WERI-Rb-1 (cell line): ENCODE measurements around the gene CLCN2.

Experiments
- DNase-seq: peaks from one replicate; pipeline ENCODE4 v3.0.0-alpha.2; 2020
- H3K27ac ChIP-seq: fragments of 250-450 bp; sonication (Bioruptor Pico); 2 replicates; pipeline ENCODE4 v1.5.1; 2020; ENCODE audit warnings: mild to moderate bottlenecking, moderate library complexity
- H3K27me3 ChIP-seq: fragments of 250-450 bp; sonication (Bioruptor Pico); 2 replicates; pipeline ENCODE4 v1.5.1; 2021; ENCODE audit warnings: mild to moderate bottlenecking, low read depth, moderate library complexity; ENCODE audit not compliant: insufficient read depth, severe bottlenecking
- H3K36me3 ChIP-seq: fragments of 250-450 bp; sonication (Bioruptor Pico); 2 replicates; pipeline ENCODE4 v1.5.1; 2020; ENCODE audit warnings: mild to moderate bottlenecking, moderate library complexity
- H3K4me3 ChIP-seq: 2 replicates; pipeline ENCODE4 v1.5.1; 2011; ENCODE audit warnings: low read depth, mild to moderate bottlenecking, control low read depth, low read length
- H3K9me3 ChIP-seq: fragments of 250-450 bp; sonication (Bioruptor Pico); 2 replicates; pipeline ENCODE4 v1.5.1; 2021; ENCODE audit warnings: mild to moderate bottlenecking, moderate library complexity; ENCODE audit not compliant: severe bottlenecking
- TF ChIP-seq, protein P1 (sequence below): IDR thresholded peaks from 2 replicates; pipeline ENCODE4 v1.5.1; 2011; ENCODE audit warnings: low read depth, mild to moderate bottlenecking, control low read depth, inconsistent platforms, low read length

CLCN2 gene

DNA sequence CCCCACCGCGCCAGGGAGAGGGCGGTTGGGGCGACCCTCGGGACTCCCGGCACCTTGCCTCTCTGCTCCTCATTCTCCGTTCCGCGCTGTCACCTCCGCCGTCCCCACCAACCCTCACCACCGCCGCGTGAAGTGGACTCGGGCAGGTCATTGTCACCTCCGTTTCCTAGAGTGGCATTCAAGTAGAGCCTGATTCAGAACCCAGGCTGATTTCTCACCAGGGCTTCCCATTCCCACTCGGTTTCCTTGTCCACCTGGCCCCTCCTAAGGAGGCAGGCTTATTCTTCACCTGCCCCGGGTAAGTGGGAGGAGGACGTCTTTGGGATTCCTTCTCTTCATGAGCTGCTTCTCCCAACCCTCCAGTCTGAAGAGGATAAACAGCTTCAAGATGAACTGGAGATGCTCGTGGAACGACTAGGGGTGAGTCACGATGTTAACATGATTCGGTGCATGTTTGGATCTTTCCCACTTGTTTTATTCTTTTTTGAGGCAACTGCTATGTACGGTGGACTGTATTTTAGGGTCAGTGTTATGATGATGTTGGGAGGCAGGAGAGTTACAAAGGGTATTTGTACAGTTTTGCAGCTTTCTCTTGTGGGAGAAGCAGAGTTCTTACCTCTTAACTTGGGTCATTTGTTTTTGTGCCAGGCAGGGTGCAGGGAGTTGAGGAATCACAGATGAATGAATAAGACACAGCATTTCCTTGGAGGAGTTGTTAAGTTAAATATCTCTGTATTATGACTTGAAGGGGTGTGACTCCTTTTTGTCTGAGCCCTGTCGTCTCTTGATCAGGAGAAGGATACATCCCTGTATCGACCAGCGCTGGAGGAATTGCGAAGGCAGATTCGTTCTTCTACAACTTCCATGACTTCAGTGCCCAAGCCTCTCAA, 61.7 kb downstream of the CLCN2 start:
- no peak for DNase-seq

DNA sequence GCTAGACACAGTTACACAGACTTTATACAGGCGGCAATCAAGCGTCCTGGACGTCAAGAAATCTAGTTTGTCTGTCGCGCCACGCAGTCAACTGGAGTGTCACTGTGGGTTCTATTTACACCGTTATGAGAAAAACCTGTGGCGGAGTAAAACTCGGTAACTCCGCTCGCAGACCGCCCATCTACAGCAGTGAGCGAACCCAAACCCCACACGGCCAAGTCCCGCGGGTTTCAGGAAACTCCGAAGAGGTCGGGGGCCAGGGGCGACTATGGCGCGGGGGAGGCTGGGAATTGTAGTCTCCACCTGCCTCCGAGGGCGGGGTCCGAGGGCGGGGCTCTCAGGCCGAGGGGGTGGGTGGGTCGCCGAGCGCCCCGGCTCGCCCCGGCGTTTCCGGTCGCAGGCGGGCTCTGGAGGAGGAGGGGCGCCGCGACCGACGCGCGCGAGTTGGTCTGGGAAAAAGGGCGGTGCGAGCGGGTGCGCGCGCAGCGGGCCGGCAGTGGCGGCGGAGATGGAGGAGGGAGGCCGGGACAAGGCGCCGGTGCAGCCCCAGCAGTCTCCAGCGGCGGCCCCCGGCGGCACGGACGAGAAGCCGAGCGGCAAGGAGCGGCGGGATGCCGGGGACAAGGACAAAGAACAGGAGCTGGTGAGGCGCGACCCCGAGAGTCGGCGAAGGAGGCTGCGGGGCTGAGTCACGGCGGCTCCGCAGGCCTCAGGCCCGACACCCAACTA, 62.5 kb downstream of the CLCN2 start, which contains the start of gene PSMD2:
TSS of gene PSMD2 (plus strand) at position 483 of the 729 bp plus-strand sequence. CDS start at position 509, 26 bp downstream.
- H3K27me3 ChIP-seq, result no peaks in the 10 kb centered on the region
- H3K4me3 ChIP-seq, result peak within 1 kb of the TSS; percentile 64
- H3K36me3 ChIP-seq, result peaks cover 40% of the 10 kb centered on the region
- H3K27ac ChIP-seq, result peak within 1 kb of the TSS; percentile 72
- TF ChIP-seq, protein P1, sequence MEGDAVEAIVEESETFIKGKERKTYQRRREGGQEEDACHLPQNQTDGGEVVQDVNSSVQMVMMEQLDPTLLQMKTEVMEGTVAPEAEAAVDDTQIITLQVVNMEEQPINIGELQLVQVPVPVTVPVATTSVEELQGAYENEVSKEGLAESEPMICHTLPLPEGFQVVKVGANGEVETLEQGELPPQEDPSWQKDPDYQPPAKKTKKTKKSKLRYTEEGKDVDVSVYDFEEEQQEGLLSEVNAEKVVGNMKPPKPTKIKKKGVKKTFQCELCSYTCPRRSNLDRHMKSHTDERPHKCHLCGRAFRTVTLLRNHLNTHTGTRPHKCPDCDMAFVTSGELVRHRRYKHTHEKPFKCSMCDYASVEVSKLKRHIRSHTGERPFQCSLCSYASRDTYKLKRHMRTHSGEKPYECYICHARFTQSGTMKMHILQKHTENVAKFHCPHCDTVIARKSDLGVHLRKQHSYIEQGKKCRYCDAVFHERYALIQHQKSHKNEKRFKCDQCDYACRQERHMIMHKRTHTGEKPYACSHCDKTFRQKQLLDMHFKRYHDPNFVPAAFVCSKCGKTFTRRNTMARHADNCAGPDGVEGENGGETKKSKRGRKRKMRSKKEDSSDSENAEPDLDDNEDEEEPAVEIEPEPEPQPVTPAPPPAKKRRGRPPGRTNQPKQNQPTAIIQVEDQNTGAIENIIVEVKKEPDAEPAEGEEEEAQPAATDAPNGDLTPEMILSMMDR, result no peak
- peak; percentile 97 for DNase-seq
- no peaks in the 10 kb centered on the region for H3K9me3 ChIP-seq

More for the DNA sequence above, 61.7 kb downstream of the CLCN2 start:
- no peaks in the 10 kb centered on the region for H3K9me3 ChIP-seq
- H3K4me3 ChIP-seq, result peak overlapping the region; percentile 64
- TF ChIP-seq, protein P1, result no peak
- peak overlapping the region; percentile 72 for H3K27ac ChIP-seq
- H3K27me3 ChIP-seq, result no peaks in the 10 kb centered on the region
- peaks cover 48% of the 10 kb centered on the region for H3K36me3 ChIP-seq

DNA sequence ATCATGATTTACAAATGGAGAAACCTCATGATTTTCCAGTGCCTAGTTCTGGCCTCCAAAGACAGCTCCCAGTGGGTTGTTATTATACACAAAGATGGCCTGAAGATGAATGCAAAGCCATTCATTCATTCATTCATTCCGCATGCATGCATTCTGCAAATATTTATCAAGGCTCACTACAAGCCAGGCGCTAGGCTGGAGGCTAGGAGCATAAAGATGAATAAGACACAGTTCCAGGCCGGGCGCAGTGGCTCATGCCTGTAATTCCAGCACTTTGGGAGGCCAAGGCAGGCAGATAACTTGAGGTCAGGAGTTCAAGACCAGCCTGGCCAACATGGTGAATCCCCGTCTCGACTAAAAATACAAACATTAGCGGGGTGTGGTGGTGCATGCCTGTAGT, 64.8 kb downstream of the CLCN2 start:
- H3K9me3 ChIP-seq, result no peaks in the 10 kb centered on the region
- no peaks in the 10 kb centered on the region for H3K27me3 ChIP-seq
- H3K4me3 ChIP-seq, result no peak overlapping the region
- TF ChIP-seq, protein P1, result no peak
- H3K27ac ChIP-seq, result no peak overlapping the region
- H3K36me3 ChIP-seq, result peaks cover 17% of the 10 kb centered on the region
- DNase-seq, result no peak
